HG02852 (cell line): ENCODE results near the gene ITPRIPL2.
A peak's percentile ranks its signal among the peaks of the same experiment; 100 is the strongest.

Source experiments
- ATAC-seq: cut with Tn5 transposase; IDR thresholded peaks from one replicate; pipeline ENCODE4 v1.9.1; 2021; ENCODE audit warnings: mild to moderate bottlenecking, moderate library complexity; ENCODE audit not compliant: unreplicated experiment

ITPRIPL2 gene

GRCh38 chr16:19113577-19114358 is at the start of gene ITPRIPL2:
TSS of gene ITPRIPL2 (plus strand) at chr16:19113964. CDS start at chr16:19114462, 498 bp downstream.
- no peak for ATAC-seq

- no peak for ATAC-seq
These were observed 46.8 kb upstream of the ITPRIPL2 start for GRCh38 chr16:19066988-19067348.

GRCh38 chr16:19067349-19068236 is 46.2 kb upstream of the ITPRIPL2 start, which contains the start of gene COQ7:
TSS of gene COQ7 (plus strand) at chr16:19067614. CDS start at chr16:19067665, 51 bp downstream.
- ATAC-seq, result peak; percentile 87

GRCh38 chr16:19068237-19068815 is 45.4 kb upstream of the ITPRIPL2 start:
- ATAC-seq, result no peak

GRCh38 chr16:19071811-19072777 is 41.7 kb upstream of the ITPRIPL2 start:
- no peak for ATAC-seq

GRCh38 chr16:19073344-19073743 is 40.4 kb upstream of the ITPRIPL2 start:
- no peak for ATAC-seq

GRCh38 chr16:19073863-19074262 is 39.9 kb upstream of the ITPRIPL2 start:
- ATAC-seq, result no peak

GRCh38 chr16:19075511-19075910 is 38.3 kb upstream of the ITPRIPL2 start:
- no peak for ATAC-seq

GRCh38 chr16:19077879-19078278 is 35.9 kb upstream of the ITPRIPL2 start:
- no peak for ATAC-seq

GRCh38 chr16:19083670-19084069 is 30.1 kb upstream of the ITPRIPL2 start:
- ATAC-seq, result no peak

GRCh38 chr16:19084139-19084538 is 29.6 kb upstream of the ITPRIPL2 start:
- ATAC-seq, result no peak

GRCh38 chr16:19084879-19085278 is 28.9 kb upstream of the ITPRIPL2 start:
- ATAC-seq, result no peak

- ATAC-seq, result no peak
These were observed 28.0 kb upstream of the ITPRIPL2 start for GRCh38 chr16:19085679-19086200.

- ATAC-seq, result no peak
These were observed 27.2 kb upstream of the ITPRIPL2 start for GRCh38 chr16:19086322-19087199.

GRCh38 chr16:19088341-19088916 is 25.3 kb upstream of the ITPRIPL2 start:
- ATAC-seq, result no peak

GRCh38 chr16:19089410-19089955 is 24.3 kb upstream of the ITPRIPL2 start:
- ATAC-seq, result no peak

GRCh38 chr16:19090916-19091315 is 22.8 kb upstream of the ITPRIPL2 start:
- no peak for ATAC-seq

GRCh38 chr16:19092653-19093410 is 20.9 kb upstream of the ITPRIPL2 start:
- no peak for ATAC-seq
